ENCODE measurements around the gene TEX261. TPM values are rescaled to one million over a fixed set of nuclear protein-coding genes. Genes with fewer than 3 reads are reported as not detected.

The TEX261 gene
- total RNA-seq, 1 donor from 2014 or later, result 33.0 TPM

DNA sequence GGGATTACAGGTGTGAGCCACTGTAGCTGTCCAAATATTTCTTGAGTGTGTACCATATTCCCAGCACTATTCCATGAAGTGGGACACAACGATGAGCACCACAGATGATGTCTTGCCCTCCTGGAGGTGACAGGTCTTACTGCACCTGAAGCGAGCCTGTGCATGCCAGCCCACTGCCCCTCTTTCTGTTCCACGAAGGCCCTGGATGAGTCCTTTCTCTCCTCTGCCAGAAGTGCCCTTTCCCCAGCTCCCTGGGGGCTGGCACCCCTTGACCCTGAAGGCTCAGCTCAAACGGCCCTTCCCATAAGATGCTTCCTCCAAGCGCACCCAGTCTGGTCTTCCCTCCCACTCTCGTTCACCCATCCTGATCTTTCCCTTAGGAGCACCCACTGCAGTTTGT is 53.5 kb downstream of the TEX261 start:
- TF ChIP-seq, protein P1, sequence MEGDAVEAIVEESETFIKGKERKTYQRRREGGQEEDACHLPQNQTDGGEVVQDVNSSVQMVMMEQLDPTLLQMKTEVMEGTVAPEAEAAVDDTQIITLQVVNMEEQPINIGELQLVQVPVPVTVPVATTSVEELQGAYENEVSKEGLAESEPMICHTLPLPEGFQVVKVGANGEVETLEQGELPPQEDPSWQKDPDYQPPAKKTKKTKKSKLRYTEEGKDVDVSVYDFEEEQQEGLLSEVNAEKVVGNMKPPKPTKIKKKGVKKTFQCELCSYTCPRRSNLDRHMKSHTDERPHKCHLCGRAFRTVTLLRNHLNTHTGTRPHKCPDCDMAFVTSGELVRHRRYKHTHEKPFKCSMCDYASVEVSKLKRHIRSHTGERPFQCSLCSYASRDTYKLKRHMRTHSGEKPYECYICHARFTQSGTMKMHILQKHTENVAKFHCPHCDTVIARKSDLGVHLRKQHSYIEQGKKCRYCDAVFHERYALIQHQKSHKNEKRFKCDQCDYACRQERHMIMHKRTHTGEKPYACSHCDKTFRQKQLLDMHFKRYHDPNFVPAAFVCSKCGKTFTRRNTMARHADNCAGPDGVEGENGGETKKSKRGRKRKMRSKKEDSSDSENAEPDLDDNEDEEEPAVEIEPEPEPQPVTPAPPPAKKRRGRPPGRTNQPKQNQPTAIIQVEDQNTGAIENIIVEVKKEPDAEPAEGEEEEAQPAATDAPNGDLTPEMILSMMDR (IDR thresholded peaks at IDR 0.05; ENCODE audit: unreplicated experiment), result no peak
- DNase-seq (ENCODE audit: low spot score in 2 of 2, unreplicated experiment in 2 of 2), result no peak
- Mint-ChIP-seq H3K4me1 (peaks cover 11% of the 10 kb centered on the region), H3K36me3 (no peaks in the 10 kb centered on the region), H3K27me3 (ENCODE audit: low read depth) (peaks cover 78% of the 10 kb centered on the region), H3K9me3 (no peaks in the 10 kb centered on the region), H3K27ac (no peak overlapping the region), H3K4me3 (no peak overlapping the region)

DNA sequence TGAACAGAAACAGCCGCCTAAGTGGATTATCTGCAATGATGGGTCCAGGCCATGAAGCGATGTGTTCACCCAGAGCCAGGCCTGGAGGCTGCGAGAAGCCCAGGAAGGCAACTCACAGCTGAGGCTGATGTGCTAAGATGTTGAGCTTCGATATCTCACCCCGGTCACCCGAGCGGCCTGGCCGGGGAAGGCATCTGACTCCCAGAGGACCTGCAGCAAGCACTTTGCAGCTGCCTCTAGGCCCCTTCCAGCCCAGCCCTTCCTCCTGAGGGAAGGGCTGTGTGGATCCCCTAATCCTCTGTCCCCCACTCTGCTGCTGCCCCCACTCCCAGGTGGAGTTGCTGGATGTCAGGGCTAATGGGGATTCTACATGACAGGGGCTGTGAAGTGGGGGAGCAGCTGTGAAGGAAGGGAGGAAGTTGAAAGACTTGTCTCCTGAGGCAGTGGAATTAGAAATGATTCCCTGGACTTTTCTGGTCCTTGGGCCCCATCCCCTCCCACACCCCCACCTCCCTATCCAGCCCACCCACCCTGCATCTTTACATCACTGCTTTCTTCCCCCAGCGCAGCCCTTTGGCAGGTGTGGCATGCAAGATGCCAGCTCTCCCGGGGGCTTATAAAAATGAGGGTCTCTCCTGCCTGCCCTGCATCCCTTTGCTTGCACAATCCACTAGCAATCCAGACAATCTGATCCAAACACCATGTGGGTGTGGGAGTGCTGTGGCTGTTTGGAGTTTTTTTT is 54.7 kb downstream of the TEX261 start:
- TF ChIP-seq, protein P1 (IDR thresholded peaks at IDR 0.05; ENCODE audit: unreplicated experiment), result no peak
- Mint-ChIP-seq H3K36me3 (no peaks in the 10 kb centered on the region), H3K4me3 (no peak overlapping the region), H3K9me3 (no peaks in the 10 kb centered on the region), H3K27me3 (ENCODE audit: low read depth) (peaks cover 71% of the 10 kb centered on the region), H3K4me1 (peaks cover 15% of the 10 kb centered on the region), H3K27ac (no peak overlapping the region)
- no peak for DNase-seq (ENCODE audit: low spot score in 2 of 2, unreplicated experiment in 2 of 2)

DNA sequence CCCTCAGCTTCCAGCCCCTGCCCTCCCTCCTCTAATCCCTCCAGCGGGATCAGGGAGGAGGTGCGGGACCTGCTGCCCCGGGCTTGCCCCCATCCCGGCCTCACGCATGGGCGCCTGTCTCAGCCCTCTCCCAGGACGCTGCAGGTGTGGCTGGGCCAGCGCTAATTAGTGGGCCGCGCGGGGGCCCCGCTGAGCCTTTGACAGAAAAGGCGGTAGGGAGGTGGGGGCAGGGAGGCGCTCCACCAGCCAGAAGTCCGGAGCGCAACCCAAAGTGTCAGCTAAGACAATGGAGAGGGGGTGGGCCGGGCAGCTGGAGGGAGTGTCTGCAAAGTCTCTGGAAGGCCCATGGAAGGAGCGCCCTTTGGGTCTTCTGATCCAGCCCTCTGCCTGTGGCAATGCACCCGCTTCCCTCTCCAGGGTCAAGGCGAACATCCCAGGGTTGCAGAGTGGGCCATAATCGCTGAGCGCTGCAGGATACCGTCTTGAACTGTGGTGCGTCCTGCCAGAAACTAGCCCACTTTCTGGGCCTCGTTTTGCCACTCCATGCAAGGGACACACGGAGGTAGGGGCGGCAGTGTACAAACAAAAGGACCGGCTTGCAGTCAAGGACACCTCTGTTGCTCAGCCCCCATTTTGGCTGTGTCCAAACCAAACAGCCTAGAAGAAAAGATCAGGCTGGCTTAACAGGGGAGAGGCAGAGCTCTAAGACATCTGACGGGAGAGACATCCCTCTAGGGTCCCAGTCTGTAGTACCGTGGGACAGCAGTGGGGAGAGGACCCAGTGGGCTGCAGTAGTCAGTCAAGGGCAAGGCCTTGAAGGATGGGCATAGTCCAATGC is 55.5 kb downstream of the TEX261 start:
- Mint-ChIP-seq H3K27ac (no peak overlapping the region), H3K4me1 (peaks cover 15% of the 10 kb centered on the region), H3K9me3 (no peaks in the 10 kb centered on the region), H3K4me3 (no peak overlapping the region), H3K36me3 (no peaks in the 10 kb centered on the region), H3K27me3 (ENCODE audit: low read depth) (peaks cover 69% of the 10 kb centered on the region)
- TF ChIP-seq, protein P1 (IDR thresholded peaks at IDR 0.05; ENCODE audit: unreplicated experiment), result no peak
- no peak for DNase-seq (ENCODE audit: low spot score in 2 of 2, unreplicated experiment in 2 of 2)

DNA sequence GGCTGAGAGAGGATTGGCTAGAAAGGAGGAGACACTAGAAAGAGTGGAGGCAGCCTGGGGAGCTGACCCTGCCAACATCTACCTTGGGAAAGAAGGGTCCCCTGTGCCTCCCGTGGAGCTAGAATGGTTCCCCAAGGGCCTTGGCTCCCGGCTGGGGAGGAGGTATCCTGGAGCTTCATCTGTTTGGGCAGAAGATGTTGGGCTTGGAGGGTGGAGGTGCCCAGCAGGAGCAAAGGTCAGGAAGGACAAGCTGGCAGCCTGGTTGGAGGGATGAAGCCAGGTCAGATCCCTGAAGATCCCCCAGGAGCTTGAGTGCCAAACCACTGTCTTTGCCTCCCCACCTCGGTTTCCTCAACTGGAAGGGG is 56.1 kb downstream of the TEX261 start:
- no peak for DNase-seq (ENCODE audit: low spot score in 2 of 2, unreplicated experiment in 2 of 2)
- peaks cover 67% of the 10 kb centered on the region for H3K27me3 Mint-ChIP-seq (ENCODE audit: low read depth)
- no peaks in the 10 kb centered on the region for H3K9me3 Mint-ChIP-seq
- H3K4me3 Mint-ChIP-seq, result no peak overlapping the region
- no peak overlapping the region for H3K27ac Mint-ChIP-seq
- TF ChIP-seq, protein P1 (IDR thresholded peaks at IDR 0.05; ENCODE audit: unreplicated experiment), result no peak
- peaks cover 15% of the 10 kb centered on the region for H3K4me1 Mint-ChIP-seq
- no peaks in the 10 kb centered on the region for H3K36me3 Mint-ChIP-seq

DNA sequence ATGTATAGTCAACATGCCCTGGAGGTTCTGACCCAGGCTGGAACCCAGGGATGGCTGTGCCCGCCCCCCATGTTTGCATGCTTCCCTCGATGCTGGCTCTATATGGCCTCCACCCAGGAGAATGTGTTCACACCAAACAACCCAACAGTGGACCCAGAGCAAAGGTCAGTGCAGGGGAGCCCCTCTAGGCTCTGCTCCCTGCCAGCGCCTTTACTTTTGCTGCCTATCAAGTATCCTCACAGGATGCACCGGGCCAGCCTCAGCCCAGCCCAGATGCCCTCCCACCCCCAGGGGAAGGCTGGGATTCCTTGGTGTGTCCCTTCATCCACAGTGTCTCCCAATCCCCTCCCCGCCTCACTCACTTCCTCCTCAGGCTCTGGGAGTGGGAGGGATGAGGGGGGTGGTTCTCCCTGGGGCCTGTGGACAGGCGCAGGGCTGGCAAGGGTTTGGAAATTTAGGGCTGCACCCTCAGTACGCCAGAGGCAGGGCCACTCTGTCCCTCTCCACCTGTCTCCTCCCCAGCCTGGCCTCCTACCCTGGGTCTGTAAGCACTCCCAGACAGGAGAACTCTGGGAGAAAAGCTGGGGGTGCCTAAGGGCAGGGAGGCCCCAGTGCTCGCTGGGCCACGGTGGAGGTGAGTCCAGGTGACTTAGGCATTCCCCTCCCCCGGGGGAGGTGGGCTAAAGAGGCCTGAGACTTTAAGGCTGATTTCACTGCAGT is 56.6 kb downstream of the TEX261 start:
- Mint-ChIP-seq H3K4me1 (peaks cover 15% of the 10 kb centered on the region), H3K36me3 (no peaks in the 10 kb centered on the region), H3K27ac (no peak overlapping the region), H3K9me3 (no peaks in the 10 kb centered on the region), H3K4me3 (no peak overlapping the region), H3K27me3 (ENCODE audit: low read depth) (peaks cover 71% of the 10 kb centered on the region)
- TF ChIP-seq, protein P1 (IDR thresholded peaks at IDR 0.05; ENCODE audit: unreplicated experiment), result no peak
- DNase-seq (ENCODE audit: low spot score in 2 of 2, unreplicated experiment in 2 of 2), result no peak
